ENCODE measurements around the gene BRF1. TPM values are rescaled to one million over a fixed set of nuclear protein-coding genes. Genes with fewer than 3 reads are reported as not detected.

Gene BRF1
- total RNA-seq, 1 experiment from 2014 or later, result 41.2 TPM

GRCh38 chr14:105172476-105172875 is 128.3 kb downstream of the BRF1 start:
- Histone ChIP-seq H3K4me1 (ENCODE audit: control insufficient read depth in 1 of 2, insufficient read depth in 2 of 2, low read length in 2 of 2) (peaks cover 27 to 47% of the 10 kb centered on the region in 2 experiments), H3K27me3 (ENCODE audit: insufficient read depth, low read length) (no peaks in the 10 kb centered on the region), H3K9me2 (ENCODE audit: insufficient read depth) (no peaks in the 10 kb centered on the region), H3K4me2 (ENCODE audit: low read length) (no peak overlapping the region), H3K9ac (ENCODE audit: low read length) (no peak overlapping the region), H2AFZ (ENCODE audit: low read depth, low read length, poor library complexity, severe bottlenecking) (no peak overlapping the region), H3K9me3 (ENCODE audit: control insufficient read depth in 1 of 2, insufficient read depth in 1 of 2, low read depth in 1 of 2, low read length in 2 of 2) (no peaks in the 10 kb centered on the region), H3K4me3 (replicated peaks in 1 of 2; ENCODE audit: low read depth in 1 of 2, low read length in 2 of 2) (no peak overlapping the region), H3K36me3 (ENCODE audit: control insufficient read depth in 1 of 2, insufficient read depth in 2 of 2, low read length in 2 of 2) (no peaks in the 10 kb centered on the region), H3K27ac (ENCODE audit: low read depth, low read length) (no peak overlapping the region), H4K20me1 (ENCODE audit: insufficient read depth) (no peaks in the 10 kb centered on the region), H3K79me2 (ENCODE audit: insufficient read depth, low read length) (peaks cover 3% of the 10 kb centered on the region; the same call in 1 of the 2 replicates)
- BruUV-seq (replicated peaks), result no TSS peak
- POLR2A ChIA-PET, result no interaction called here
- CTCF ChIA-PET, result no interaction called here
- intact Hi-C loops (cut with micrococcal nuclease), result no loop called here
- no peak for ATAC-seq
- TF ChIP-seq JUND (IDR thresholded peaks at IDR 0.05) (no peak), TCF7L2 (IDR thresholded peaks at IDR 0.05; ENCODE audit: borderline replicate concordance, extremely low read depth, insufficient read depth, insufficient read length) (no peak), ZFX (IDR thresholded peaks at IDR 0.05) (no peak)
- no peak for DNase-seq (ENCODE audit: low read depth, low spot score)
- RAD21 ChIA-PET (ENCODE audit: low non-redundant PET in 1 of 2, low total read pairs in 2 of 2, uncharacterized antibody in 2 of 2, unreplicated experiment in 2 of 2), result interaction anchor here in 1 of 2 experiments (0.6 kb wide), 1 partner anchor 86 kb away, joined by 9 read pairs; no protein-coding TSS in a partner anchor

GRCh38 chr14:105171004-105171673 is 129.7 kb downstream of the BRF1 start:
- peaks cover 0 to 3% of the 10 kb centered on the region in 2 experiments; a peak in 1 of 4 replicates for H3K36me3 ChIP-seq (ENCODE audit: control insufficient read depth in 1 of 2, insufficient read depth in 2 of 2, low read length in 2 of 2)
- no peaks in the 10 kb centered on the region for H3K9me3 ChIP-seq (ENCODE audit: control insufficient read depth in 1 of 2, insufficient read depth in 1 of 2, low read depth in 1 of 2, low read length in 2 of 2)
- peaks cover 14% of the 10 kb centered on the region for H3K79me2 ChIP-seq (ENCODE audit: insufficient read depth, low read length)
- peaks cover 33 to 48% of the 10 kb centered on the region in 2 experiments for H3K4me1 ChIP-seq (ENCODE audit: control insufficient read depth in 1 of 2, insufficient read depth in 2 of 2, low read length in 2 of 2)
- no peak overlapping the region; the same call in 1 of the 2 replicates for H3K27ac ChIP-seq (ENCODE audit: low read depth, low read length)
- DNase-seq (ENCODE audit: low read depth, low spot score) (no peak), ATAC-seq (no peak)
- RAD21 ChIA-PET (ENCODE audit: low non-redundant PET in 1 of 2, low total read pairs in 2 of 2, uncharacterized antibody in 2 of 2, unreplicated experiment in 2 of 2), result no interaction called here
- no peak overlapping the region for H3K9ac ChIP-seq (ENCODE audit: low read length)
- no peak overlapping the region for H3K4me3 ChIP-seq (replicated peaks in 1 of 2; ENCODE audit: low read depth in 1 of 2, low read length in 2 of 2)
- H3K27me3 ChIP-seq (ENCODE audit: insufficient read depth, low read length), result no peaks in the 10 kb centered on the region
- no TSS peak for BruUV-seq (replicated peaks)
- no peaks in the 10 kb centered on the region for H4K20me1 ChIP-seq (ENCODE audit: insufficient read depth)
- POLR2A ChIA-PET, result no interaction called here
- H3K4me2 ChIP-seq (ENCODE audit: low read length), result no peak overlapping the region
- H3K9me2 ChIP-seq (ENCODE audit: insufficient read depth), result no peaks in the 10 kb centered on the region
- no peak for TF ChIP-seq ZBTB33 (IDR thresholded peaks at IDR 0.05; ENCODE audit: extremely low read depth, insufficient replicate concordance, low read length)
- no peak overlapping the region for H2AFZ ChIP-seq (ENCODE audit: low read depth, low read length, poor library complexity, severe bottlenecking)
- intact Hi-C loops (cut with micrococcal nuclease), result no loop called here
- CTCF ChIA-PET, result no interaction called here

Measured in HCT116 (cell line).